ENCODE data around the gene ZNF672.

- TF ChIP-seq YY1 (IDR thresholded peaks at IDR 0.05; ENCODE audit: insufficient read depth, insufficient read length) (no peak), SUZ12 (IDR thresholded peaks at IDR 0.05; ENCODE audit: extremely low read depth, insufficient read depth, insufficient read length) (no peak)
Observed at GRCh38 chr1:248840946-248841345, 2.9 kb downstream of the ZNF672 start.
